HEK293T (cell line): ENCODE data around the gene IDI2.

ENCODE experiments used
- BHLHE40 ChIP-seq: fragments of 450-650 bp; IDR thresholded peaks from 2 replicates; pipeline ENCODE4 v1.6.1; 2016; ENCODE audit warnings: mild to moderate bottlenecking, moderate library complexity, borderline replicate concordance
- TF ChIP-seq, protein P1 (sequence below): fragments of 450-650 bp; IDR thresholded peaks from 2 replicates; pipeline ENCODE4 v1.6.1; 2016

- TF ChIP-seq, protein P1, sequence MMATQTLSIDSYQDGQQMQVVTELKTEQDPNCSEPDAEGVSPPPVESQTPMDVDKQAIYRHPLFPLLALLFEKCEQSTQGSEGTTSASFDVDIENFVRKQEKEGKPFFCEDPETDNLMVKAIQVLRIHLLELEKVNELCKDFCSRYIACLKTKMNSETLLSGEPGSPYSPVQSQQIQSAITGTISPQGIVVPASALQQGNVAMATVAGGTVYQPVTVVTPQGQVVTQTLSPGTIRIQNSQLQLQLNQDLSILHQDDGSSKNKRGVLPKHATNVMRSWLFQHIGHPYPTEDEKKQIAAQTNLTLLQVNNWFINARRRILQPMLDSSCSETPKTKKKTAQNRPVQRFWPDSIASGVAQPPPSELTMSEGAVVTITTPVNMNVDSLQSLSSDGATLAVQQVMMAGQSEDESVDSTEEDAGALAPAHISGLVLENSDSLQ: no peak
- TF ChIP-seq BHLHE40: no peak
These were observed 24.9 kb upstream of the IDI2 start for GRCh38 chr10:1050554-1050953.
